ENCODE data around the gene IGHMBP2.

IGHMBP2 gene

GRCh38 chr11:68940651-68941323 lies 37.1 kb downstream of the IGHMBP2 start:
- DNase-seq (ENCODE audit: low spot score), result no peak

- DNase-seq (ENCODE audit: low spot score), result no peak
Measured at GRCh38 chr11:68941324-68942094, 37.8 kb downstream of the IGHMBP2 start.

GRCh38 chr11:68942095-68942620 lies 38.5 kb downstream of the IGHMBP2 start:
- DNase-seq (ENCODE audit: low spot score), result peak; percentile 36

GRCh38 chr11:68942751-68943271 lies 39.1 kb downstream of the IGHMBP2 start:
- no peak for DNase-seq (ENCODE audit: low spot score)

GRCh38 chr11:68946416-68947090 lies 42.9 kb downstream of the IGHMBP2 start:
- DNase-seq (ENCODE audit: low spot score), result peak; percentile 91

- DNase-seq (ENCODE audit: low spot score), result no peak
Measured at GRCh38 chr11:68947151-68947550, 43.5 kb downstream of the IGHMBP2 start.

GRCh38 chr11:68948496-68948895 lies 44.8 kb downstream of the IGHMBP2 start:
- DNase-seq (ENCODE audit: low spot score), result no peak

GRCh38 chr11:68948935-68949334 lies 45.2 kb downstream of the IGHMBP2 start:
- DNase-seq (ENCODE audit: low spot score), result no peak

GRCh38 chr11:68950270-68950669 lies 46.6 kb downstream of the IGHMBP2 start:
- no peak for DNase-seq (ENCODE audit: low spot score)

- no peak for DNase-seq (ENCODE audit: low spot score)
Measured at GRCh38 chr11:68950762-68951161, 47.1 kb downstream of the IGHMBP2 start.

GRCh38 chr11:68954836-68955606 lies 51.3 kb downstream of the IGHMBP2 start:
- DNase-seq (ENCODE audit: low spot score), result no peak

GRCh38 chr11:68955607-68955958 lies 51.9 kb downstream of the IGHMBP2 start:
- no peak for DNase-seq (ENCODE audit: low spot score)

- peak; percentile 48 for DNase-seq (ENCODE audit: low spot score)
Measured at GRCh38 chr11:68956142-68956541, 52.5 kb downstream of the IGHMBP2 start.

GRCh38 chr11:68956547-68957254 lies 53.0 kb downstream of the IGHMBP2 start:
- DNase-seq (ENCODE audit: low spot score), result no peak

GRCh38 chr11:68958211-68958610 lies 54.5 kb downstream of the IGHMBP2 start:
- no peak for DNase-seq (ENCODE audit: low spot score)

GRCh38 chr11:68959465-68960293 lies 56.0 kb downstream of the IGHMBP2 start:
- no peak for DNase-seq (ENCODE audit: low spot score)

- no peak for DNase-seq (ENCODE audit: low spot score)
Measured at GRCh38 chr11:68960294-68961071, 56.8 kb downstream of the IGHMBP2 start.

- DNase-seq (ENCODE audit: low spot score), result no peak
Measured at GRCh38 chr11:68961245-68961644, 57.6 kb downstream of the IGHMBP2 start.

GRCh38 chr11:68962527-68963250 lies 59.0 kb downstream of the IGHMBP2 start:
- DNase-seq (ENCODE audit: low spot score), result no peak

Measured in AG08396 (cell line).